ENCODE measurements around the gene LAMB4.

The LAMB4 gene

DNA sequence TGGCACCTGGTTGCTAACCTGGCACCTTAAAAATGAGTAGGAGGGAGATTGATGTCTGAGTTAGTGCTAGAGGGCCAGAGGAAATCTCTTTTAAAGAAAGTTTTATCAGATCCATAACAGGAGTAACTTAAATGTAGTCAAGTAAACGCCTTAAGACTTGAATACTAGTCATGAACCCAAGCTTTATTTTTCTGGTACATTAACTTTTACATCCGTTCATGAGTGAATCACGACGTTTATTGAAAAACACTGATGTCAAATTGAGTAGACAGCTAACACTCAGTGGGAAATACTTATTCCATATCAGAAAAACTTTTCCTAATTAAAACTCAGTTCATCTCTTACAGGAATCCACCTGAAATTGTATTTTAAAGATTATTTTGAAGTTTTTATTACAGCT is 120.3 kb downstream of the LAMB4 start:
- DNase-seq = no peak

DNA sequence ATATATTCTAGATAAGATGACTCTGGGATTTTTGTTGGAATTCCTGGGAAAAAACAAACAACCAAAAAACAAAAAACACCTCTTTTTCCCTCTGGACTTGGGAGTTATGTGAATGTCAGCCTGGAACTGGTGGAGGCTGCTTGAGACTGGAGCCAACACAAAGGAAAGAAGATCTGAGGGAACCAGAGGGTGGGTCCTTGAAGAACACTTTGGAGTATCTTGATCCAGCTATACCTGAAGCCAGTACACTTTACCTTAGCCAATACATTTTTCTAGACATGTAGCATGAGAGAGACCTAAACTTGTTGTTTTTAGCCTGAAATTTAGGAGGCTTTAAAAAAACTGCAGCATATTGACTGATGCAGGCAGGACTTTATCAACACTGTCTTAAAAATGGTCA is 121.3 kb downstream of the LAMB4 start:
- no peak for DNase-seq

DNA sequence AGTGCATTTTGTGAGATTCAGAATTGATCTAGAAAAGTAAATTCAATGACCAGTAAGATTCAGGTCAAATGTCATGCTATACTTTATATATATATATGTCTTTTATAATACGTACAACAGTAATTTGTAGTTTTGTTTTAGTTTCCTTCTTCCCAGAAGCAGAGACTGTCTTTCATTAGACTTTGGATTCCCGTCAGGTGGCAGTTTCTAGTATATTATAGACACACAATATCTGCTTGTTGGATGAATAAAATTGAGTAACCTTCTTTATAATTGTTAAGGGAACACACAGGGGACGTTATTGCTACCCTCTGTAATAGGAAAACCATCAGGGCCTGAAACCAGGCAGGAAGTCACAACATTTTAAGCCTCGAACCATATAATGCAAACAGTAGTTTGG is 121.9 kb downstream of the LAMB4 start:
- no peak for DNase-seq

DNA sequence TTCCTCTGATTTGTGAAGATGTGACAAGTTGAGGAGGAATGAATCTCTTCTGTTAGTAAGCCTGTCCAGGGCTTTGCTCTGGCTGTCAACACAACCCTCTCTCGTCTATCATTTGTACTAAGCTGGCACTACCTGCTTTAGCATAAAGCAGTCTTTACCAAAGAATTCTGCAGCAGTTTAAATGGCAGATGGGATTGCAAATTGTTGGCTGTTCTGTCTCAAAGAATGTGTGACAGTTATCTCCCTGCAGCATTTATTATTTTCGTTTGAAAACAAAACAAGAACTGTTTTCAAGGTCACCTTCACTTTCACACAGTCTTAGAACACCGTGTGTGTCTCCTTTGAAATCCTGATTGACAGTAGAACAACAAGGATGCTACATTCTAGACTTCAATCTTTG is 122.4 kb downstream of the LAMB4 start:
- DNase-seq = no peak

DNA sequence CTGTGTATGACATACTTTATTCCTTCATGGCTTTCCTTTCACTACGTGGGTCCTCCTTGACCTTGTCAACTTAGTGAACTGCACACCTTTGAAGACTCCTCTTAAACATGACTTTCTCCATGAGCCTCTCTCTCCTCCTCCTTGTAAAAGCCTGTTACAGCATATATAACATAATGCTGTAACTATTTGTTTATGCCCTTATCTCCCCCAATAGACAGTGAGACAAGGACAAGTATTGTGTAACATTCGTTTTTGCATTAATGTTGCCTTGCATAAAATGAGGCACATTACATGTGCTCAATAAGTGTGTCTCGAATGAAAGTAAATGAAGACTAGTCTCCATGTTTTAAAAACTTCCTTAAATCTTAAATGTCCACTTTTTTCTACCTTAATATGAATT is 122.9 kb downstream of the LAMB4 start:
- no peak for DNase-seq

DNA sequence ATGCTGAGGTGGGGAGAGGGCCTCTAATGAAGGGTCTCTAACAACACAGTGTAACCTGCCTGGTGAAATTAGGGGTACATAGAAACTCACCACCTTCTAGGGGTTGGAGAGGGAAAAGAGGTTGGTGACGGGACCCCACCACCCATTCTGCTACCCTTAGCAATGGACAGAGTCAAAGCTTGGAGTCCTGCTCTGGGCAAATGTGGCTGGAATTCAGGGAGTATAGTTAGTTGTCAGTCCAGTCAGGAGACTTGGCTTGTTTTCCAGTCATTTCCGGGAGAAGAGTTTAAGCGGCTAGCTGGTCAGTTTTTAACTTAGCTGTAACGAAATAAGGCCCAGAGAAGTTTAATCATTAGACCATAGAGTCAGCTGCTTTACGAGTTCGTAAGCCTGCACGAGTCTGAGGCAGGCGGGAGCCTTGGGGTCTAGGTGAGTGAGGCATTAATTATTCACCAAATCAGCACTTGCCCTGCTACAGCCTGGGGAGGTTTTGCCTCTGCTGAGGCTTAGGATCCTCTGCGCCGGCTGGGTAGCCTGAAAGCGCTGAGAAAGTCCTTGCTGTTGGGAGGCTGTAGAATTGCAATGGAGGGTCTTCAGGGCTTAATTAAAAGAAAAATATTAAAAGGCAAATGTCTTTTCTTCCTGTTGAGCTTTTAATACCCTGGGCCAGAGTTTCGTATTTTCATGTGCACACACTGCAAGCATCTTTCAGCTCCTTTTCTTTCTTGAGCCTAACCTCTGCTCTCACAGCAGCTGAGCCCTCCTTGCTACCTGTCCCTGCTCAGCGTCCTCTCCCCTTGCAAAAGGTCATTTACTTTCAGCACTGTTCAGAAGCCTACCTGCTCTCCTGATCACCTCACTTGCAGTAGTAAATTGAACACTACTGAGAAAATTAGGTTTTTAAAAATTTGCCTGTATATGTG is 125.7 kb downstream of the LAMB4 start:
- DNase-seq = peak; percentile 41

DNA sequence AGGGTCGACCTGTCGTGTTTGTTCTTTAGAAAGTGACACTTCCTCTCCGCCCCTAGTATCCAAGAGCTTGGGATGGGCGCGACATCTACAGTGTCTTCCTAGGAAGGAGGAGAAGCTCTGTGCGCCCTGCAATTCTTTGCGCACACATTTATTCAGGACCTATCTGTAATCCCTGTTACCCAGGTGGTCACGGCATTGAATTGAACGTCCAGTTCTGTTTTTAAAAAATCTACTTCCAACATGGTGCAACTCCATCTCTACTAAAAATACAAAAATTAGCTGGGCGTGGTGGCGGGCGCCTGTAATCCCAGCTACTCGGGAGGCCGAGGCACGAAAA is 126.6 kb downstream of the LAMB4 start:
- DNase-seq = no peak

DNA sequence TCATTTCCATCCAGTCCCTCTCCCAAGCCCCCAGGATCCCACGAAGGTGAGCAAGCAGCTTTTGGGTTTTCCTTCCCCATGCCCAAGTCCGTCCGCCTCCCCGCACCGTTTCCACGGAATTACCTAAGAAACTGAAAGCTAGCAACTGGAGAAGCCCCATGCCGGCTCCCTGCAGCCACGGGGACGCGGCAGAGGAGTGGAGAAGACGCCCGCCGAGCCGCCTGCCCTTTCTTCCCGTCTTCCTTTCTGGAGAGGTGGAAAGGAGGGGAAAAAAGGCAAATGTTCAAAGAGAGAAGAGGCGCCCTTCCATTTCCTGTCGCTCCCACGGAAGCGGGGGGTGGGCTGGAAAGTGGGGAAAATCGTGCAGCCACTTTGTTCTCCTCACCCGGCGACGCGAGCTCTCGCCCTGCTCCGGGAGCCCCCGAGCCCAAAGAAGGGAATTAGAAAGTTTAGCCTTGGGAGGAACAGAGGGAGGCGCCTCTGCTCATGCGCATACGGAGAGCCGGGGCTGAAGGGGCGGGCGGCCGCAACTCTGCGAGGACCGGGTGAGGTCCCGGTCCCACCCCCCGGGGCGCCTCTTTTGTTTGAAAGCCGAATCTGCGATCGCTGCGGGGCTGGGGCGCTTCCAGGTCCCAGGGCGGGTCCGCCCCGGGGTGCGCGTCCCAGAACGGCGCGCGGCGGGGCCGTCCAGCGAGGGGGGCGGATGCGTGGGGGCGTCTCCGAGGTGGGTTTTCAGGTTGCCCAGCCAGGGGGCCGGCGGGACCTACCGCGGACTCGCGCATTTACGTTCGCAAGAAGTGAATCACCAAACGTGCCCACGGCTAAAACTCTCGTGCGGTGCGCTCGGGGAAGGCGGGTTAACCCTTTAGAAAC is 127.2 kb downstream of the LAMB4 start, which contains the start of gene LAMB1:
Gene LAMB1 (minus strand): TSS at position 436 of the 873 bp plus-strand sequence. CDS start 276 bp downstream, at position 160.
- peak; percentile 75 for DNase-seq

DNA sequence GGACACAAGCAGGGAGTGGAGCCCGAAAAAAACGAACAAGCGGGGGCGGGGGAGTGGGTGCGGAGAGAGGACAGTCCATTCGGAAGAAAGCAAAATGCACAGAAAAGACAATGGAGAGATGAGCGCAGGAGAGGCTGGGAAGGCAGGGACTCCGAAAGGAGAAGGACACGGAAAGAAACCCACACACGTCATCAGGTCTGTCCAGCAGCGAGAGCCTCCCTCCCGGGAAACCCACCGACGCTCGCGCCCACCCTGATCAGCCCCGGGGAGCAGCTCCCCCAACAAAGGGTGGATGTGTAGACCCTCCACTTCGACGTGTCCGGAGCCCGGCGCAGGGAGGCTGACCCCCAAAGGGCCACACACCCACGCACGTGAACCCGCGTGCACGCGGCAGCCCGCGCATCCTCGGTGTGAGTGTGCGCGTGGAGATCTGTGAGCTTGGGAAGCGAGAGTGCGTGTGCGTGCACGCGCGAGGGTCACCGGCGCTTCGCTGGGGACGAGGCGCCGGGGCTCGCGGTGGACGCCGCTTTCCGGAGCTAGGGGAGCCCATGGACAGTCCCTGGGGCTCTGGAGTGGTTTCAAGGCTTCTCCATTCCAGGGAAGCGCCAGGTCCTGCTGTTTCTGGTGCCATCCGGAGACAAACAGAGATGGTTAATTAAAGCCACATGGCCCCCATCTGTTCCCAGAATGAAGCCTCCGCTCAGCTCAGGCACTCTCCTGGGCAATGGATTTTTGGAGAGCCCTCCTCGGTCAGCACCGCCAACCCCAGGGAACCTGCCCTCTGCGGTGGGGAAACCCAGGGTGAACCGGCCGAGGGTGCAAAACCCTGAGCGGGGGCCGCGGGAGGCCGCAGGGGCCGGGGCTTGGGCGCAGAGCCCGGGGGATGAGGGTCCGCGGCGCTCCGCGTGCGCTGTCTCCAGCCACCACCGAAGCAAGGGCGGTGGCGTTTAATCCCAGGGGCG is 128.1 kb downstream of the LAMB4 start:
- DNase-seq = peak; percentile 61

DNA sequence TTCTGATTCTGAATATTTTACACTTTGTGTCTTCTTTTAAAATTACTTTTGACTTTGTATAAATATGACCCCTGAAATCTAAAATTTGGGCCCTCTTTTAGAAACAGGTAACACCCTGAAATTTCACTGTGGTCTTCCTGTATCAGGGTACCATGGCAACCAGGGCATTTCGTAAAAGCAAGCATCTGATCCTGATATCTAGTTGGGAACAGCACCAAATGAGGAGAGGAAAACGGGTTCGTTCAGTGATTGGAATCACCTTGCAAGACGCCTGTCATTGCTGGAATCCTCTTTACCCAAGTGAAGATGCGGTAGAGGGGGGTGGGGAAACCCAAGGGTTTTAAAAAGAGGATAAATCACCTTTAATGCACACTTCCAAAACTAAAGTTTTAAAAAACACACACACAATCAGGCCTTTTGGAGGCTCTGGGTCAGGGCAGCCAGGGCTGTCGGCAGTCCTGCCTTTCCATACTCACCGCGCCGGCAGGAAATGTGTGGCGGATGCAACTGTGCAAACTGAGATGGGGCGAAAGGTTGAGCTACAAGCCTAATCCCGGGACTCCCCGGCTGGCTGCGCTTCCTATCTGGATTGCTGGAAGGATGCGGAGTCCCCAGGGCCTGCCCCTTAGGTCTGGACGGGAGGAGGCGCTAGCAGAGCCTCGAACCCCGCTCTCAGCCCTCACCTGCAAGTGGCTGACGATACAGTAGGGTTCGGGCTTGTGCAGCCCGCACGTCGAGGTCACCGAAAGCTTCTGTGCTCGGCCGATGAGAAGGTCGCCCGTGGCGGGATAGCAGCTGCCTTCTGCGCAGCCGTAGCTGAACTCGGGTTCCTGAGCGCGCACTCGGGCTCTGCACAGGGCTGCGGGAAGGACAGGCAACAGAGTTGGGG is 129.0 kb downstream of the LAMB4 start:
- peak; percentile 75 for DNase-seq

DNA sequence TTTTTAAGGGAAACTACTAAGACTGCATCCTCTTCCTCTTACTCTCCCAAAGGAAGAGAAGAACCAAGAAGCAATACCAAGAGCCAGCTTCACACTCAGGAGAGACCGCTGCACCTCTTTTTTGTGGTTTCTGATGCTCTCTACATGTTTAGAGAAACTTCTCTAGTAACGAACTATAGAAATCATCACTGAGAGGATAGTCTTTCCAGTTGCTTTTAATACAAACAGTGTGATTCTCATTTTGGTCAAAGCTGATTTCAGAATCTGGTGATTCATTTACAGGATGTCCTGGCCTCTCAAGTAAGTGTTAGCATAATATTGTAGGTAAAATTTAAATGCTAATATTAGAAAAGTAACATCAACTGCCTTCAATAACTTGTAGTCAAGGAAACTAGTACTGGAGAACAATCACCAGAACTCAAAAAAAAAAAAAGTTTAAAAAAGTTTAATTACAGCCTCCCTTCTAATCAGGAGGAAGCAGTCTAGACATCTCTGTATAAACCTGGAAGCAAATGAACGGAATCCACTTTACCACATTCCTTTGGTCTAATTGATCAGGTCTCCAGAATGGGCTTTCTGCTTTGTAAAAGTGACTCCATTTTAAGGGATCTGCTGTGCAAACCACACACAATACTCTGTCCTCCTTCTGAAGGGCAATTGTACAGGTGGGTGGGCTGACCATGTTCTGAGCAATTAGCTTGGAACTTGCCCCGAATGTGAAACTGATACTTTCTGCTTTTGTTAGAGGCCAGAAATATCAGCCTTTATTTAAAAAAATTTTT is 130.2 kb downstream of the LAMB4 start:
- DNase-seq = peak; percentile 38

DNA sequence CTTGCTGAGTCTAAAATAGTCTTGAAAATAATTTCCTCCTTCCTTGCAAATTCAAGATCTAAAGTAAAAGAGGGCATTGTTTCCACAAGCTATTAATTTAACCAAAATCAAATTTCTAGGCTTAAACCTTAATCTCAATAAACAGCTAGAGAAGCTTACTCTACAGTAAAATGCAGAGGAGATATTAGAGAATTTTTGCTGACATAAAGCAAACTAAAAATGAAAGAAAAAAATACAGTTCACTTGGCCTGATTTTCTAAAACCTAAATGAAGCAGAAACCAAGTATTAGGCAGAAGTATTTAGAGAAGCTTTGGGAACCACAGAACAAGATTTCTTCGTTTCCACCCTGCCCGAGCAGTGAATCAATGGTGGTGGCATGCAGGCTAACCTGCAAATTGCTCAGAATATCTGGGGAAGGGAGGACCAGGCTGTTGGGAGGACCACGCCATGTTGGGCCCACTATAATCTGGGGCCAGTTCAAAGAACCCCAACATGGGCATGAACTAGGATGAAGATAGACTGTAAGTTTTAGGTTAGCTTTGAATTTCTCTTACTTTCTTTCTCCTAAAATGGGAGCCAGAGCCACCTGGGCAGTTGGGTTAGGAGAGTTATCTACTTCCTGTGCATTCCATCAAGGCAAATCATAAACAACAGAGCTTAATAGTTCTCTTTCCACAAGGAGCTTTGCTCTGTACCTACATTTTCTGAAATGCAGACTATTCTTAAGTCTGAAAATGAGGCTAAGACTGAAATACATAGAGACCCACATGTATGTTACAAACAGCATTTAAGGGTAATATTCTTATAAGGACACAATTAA is 131.3 kb downstream of the LAMB4 start:
- no peak for DNase-seq

DNA sequence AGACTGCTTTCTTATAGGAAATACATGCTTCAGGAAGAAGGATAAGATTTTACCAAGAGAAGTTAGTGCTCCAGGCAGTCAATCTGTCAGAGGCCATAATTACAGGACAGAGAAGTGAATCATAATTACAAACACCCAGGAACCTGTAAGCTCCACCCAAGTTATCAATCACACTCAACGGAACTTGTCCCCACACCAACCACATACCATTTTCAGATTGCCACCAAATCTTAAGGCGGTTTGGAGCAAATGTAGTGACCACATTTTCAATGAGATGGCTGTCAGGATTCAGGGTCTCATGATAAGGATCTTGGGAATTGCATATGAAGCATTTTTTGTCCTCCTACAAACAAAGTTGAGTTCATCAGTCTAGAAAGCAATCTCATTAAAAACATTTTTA is 132.0 kb downstream of the LAMB4 start:
- DNase-seq = no peak

DNA sequence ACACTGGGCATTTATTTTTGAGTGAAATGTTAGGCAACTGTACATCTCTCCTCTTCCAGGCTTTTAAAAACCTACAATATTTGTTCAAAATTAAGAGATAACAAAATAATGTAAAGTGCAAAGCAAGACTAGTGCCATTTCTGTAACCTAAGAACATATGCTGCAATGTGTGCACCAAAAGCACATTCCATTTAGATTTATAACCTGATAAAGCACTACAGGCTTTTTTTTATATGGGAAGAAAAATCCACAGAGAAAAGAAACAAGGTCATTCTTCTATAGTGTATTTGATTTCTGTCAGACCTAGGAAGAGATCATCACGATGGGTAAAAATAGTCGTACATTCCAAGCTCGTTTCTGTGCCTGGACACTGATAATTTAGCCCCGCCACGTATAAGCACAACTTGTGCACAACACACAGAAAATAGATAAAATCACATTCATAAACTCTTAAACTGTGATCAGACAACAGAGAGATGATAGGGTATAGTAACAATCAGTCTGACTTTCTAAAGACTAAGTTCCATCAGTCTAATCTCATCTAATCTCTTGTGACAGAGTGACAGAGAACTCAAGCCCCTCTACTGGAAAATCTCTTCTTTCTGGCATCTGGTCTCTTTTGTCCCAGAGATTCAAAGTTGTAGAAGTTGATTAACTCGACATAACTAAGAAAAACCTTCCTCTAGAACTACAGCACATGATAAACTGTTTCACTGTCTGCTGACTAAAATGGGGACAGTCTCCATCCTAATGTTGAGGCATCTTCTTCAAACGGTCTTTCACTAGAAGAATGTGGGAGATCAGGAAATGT is 133.9 kb downstream of the LAMB4 start:
- DNase-seq = peak; percentile 73

DNA sequence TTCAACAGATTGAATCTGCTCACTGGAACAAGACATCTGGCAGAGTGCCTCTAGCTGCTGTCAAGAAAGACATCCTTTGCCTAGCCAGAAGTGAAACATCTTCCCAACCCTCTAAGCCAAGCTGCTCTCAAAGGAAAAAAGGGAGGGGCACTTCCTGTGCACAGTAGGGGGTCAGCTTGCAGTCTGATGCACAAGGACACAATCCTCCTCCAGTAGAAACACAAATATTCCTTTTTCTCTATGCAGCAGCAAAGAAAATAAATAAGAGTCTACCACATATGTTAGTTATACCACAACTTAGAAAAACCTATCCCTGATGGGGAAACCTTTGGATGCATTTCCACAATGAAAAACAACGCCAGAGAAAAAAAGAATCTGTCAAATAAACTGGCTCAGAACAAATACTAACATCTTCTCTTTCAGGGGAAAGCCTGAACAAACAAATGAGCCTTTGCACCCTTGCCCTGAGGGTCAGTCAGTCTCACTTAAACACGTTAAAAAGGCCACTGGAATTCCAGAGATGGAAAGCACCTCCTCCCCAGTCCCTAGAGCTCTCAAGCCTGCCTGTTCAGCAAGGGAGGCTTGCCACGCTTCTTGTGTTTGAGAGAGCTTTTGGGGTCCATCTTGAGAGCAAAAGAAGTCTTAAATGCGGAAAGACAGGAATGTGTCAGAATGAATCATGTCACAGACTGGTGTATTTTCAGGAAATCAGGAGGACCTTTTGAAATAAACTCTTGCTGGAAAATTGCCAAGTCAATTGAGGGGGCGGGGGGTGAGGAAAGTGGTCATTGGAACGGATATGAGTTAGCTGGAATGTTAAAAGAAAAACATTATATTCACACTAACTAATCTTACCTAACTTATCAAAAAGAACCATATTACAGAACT is 134.7 kb downstream of the LAMB4 start:
- peak; percentile 86 for DNase-seq

DNA sequence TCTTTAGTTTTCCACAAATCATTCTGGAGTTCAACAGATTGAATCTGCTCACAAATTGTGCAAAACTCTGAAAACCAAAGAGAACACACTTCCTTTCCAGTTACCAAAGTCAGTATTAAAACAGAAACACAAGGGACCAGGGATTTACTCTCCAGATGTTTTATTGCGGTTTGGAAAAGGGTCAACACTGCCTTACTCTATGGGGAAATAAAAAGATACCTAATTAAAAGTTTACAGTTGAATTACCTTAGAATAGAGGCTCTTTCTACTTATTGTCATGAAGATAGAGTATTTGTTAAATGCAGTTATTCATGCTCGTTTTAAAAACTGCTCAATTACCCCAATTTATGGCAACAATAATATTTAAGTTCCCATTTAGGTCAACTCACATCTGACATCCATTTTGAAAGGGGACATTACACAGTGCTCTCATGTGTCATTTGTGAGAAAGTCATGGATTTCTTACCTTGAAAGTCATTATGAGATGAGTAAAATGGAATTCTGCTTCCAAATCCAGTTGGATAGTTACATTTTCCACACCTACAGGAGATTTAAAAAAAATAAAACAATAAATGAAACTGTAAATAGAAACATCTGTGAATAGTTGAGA is 135.6 kb downstream of the LAMB4 start:
- peak; percentile 52 for DNase-seq

DNA sequence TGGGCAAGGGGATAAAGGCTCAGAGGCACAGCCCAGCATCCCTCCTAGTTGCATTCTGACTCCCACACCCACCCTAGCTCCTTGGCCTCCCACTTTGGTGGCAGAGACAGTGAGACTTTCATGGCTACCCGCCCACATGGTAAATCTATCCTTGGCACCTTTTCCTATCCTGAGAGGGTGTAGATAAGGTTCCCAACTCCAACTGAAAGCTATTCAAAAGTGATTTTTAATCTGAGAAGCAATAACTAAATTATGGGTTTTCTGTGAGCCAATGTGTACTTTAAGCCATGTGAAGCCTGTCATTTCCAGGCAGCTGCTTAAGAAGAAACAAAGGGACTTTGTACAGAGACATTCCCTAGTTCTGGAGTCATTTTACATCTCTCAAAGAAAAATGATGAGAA is 136.3 kb downstream of the LAMB4 start:
- DNase-seq = no peak
